GM21447 (cell line): ENCODE results near the gene CUZD1.
A peak's percentile ranks its signal among the peaks of the same experiment; 100 is the strongest.
"Not testable (repeated sequence)": the region's sequence is repeated elsewhere in the genome, so short reads cannot be mapped to it uniquely, and the experiment has no call there.

Experiments
- ATAC-seq: cut with Tn5 transposase; IDR thresholded peaks from one replicate; pipeline ENCODE4 v1.9.1; 2021; ENCODE audit not compliant: unreplicated experiment

The CUZD1 gene, protein sequence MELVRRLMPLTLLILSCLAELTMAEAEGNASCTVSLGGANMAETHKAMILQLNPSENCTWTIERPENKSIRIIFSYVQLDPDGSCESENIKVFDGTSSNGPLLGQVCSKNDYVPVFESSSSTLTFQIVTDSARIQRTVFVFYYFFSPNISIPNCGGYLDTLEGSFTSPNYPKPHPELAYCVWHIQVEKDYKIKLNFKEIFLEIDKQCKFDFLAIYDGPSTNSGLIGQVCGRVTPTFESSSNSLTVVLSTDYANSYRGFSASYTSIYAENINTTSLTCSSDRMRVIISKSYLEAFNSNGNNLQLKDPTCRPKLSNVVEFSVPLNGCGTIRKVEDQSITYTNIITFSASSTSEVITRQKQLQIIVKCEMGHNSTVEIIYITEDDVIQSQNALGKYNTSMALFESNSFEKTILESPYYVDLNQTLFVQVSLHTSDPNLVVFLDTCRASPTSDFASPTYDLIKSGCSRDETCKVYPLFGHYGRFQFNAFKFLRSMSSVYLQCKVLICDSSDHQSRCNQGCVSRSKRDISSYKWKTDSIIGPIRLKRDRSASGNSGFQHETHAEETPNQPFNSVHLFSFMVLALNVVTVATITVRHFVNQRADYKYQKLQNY

DNA sequence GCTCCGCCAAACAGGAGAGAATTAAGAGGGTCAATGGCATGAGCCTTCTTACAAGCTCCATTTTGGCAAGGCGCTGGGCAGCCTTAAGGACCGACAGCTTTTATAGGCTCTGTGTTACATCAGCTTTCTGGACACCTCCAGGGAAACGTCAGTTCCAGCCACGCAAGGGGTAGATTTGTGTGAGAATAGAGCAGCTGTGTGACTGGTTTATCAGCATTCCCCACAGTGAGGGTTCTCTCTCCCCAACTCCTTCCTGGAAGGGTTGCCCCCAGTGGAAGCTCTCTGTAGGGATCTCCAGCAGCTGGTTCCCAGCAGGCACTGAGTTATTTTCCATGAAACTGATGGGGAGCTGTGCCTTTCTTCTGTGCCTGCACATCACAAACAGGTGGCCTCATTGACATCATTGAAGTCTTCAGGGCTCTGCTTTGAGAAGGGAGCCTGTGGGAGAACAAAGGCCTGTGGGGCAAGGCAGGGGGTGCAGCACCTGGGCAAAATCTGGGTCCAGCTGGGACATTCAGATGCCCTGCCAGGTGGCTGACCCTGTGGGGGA lies at the start of gene CUZD1:
CUZD1 (minus strand) TSS at position 75 of the 550 bp plus-strand sequence; CDS start at position 61, 14 bp downstream.
- ATAC-seq: no peak

DNA sequence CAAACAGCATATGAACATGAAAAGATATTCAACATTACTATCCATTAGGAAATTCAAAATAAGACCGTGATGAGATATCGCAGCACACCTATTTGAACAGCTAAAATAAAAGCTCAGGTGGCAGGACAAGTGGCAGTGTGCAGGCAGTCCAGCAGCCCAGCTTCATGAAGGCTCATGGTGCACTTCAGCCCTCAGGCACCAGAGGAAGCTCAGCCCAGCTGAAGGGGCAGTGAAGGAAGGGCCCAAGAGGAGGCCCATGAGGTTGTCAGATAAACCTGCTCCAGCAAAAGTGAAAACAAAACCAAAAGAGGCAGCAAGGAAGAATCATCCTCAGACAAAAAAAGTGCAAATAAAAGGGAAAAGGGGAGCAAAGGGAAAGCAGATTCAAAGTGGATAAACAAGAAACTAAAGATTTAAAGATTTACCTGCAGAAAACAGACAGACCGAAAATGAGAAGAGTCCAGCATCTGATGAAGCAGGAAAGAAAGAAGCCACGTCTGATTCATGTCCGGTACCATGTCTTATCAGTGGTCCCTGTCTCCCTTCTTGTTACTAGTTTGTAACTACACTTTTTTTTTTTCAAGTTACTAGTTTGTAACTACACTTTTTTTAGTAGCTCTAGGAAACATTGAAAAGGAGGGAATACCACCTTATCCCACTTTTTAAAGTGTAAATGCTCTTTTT lies 48.7 kb upstream of the CUZD1 start:
- ATAC-seq: no peak

DNA sequence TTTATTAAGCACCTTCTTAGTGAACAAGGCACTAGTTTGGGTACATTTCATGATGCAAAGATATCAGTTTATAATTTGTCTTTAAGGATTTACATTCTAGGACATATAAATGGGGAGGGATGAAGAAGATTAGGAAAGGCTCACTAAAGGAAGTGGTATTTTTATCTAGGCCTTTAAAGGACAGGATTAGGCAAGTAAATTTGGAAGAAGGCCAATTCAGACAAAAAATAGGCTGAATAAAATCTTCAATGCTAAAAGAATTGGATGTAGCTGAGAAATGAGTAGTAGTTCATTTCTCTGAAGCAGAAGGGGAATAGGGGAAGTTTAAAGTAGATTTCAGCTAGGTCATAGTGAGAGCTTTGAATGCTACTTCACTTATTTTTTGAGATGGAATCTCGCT lies 38.5 kb upstream of the CUZD1 start:
- no peak for ATAC-seq

DNA sequence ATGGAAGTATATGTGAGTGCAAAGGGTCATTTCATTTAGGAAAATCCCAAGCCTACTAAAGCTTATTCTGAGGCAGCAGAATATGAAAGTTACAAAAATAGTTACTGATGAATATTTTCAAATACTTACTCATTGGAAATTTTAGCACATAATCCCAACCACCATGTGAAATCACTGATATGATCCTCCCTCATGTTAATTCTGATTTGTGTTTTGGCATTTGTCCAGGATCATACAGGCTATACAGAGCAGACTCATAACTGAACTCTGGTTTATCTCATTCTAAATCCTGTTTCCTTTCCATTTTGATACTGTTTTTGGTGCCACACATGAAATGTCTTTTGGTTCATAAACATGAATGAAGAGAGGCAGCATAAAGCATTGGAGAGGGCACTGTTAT lies 37.1 kb upstream of the CUZD1 start:
- no peak for ATAC-seq

DNA sequence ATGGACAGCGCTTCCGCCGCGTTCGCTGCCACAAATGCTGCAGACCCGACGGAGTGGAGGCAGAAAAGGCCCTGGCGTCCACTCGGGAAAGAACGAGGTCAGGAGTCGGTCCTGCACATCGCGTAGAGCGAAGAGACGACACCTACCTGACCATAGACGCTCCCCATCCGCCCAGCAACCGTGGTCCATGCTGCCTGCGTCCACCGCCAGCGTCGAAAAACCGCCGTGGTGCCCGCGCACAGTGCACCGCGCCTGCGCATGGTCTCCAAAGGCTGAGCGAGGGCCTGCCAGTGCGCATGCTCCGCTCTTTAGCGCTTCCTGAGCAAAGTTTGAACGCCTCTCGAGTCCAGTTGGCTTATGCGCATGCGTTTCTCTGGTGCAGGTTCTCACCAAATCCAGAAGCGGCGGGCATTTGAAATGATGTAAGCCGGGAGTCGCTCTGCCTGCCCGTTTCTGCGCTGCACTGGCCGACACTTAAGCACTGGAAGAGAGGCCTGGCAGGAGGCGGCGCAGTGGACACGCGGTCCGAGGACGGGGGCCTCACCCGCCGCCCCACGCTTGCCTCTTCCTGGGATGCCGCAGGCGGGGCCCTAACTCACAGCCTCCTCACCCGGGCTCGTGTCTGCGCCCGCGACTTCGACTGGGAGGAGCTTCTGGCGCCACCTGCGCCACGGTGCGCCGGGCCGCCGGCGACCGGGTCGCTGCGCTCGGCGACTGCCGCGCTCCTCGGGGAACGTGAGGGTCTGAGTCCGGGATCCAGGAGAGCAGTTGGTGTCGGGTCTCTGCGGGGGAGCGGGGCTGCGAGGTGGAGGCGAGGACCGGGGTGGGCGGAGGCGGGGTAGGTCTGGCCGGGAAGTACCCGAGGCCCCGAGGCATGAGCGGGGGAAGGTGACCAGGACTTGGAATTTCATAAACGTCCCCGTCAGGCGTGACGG lies 33.9 kb upstream of the CUZD1 start, which contains the start of gene FAM24B:
FAM24B (minus strand) TSS at position 243 of the 935 bp plus-strand sequence. CDS start 29,066 bp downstream, outside the sequence.
- peak; percentile 77 for ATAC-seq

DNA sequence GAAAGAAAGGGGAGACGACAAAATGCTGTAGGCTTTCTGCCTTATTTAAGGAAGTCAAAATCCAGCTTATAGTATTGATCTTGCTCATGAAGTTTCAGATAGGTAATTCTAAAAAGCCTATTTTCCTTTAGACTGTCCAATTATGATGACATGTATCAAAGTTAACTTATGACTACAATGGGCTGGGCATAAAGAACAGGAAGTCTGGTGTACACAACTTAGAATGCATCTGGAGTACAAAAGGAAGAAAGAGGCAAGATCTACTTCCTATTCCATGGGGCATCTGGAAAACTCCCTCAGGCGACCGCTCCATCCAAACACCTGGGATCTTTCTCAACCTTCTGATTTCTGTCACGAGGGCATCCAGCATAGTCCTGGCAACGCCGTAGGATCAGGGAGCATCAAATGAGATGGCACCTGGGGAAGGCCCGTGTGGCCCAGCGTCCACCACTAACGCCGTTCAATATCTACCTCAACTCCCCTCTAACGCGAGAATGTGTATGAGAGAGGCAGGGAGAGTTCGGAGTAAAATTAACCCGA lies 33.2 kb upstream of the CUZD1 start:
- no peak for ATAC-seq

DNA sequence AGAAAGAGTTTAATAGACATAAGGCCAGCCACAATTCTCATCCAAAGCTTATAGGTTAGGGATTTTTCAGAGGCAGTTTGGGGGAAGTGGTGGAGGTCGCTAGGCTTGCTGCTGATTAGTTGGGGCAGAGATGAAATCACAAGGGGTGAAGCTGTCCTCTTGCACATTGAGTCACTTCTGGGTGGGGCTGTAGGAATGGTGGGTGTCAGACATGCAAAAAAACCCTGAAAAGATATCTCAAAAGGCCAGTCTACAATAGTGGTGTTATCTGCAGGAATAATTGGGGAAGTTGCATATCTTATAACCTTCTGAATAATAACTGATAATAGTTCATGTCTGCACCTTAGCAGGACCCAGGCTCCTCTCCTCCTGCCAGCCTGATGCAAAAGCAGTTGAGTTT lies 31.6 kb upstream of the CUZD1 start:
- ATAC-seq: no peak

DNA sequence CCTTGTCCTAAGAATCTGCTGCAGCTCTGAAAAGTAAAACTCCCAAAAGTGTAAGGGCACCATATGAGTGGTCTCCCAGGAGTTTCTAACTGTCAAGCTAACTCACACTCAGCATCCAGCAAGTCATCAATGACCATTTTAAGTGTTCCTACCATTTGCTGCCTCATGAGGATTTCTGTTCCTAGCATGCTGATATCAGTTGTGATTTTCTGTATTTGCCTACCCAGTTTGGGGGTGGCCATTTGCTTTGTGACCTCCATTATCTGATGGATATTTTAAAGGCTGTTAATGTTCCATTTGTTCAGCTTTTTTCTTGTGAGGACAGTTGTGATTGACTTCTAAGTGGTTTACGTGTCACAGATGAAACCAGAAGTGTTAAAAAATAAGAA lies 30.8 kb upstream of the CUZD1 start:
- ATAC-seq: no peak

DNA sequence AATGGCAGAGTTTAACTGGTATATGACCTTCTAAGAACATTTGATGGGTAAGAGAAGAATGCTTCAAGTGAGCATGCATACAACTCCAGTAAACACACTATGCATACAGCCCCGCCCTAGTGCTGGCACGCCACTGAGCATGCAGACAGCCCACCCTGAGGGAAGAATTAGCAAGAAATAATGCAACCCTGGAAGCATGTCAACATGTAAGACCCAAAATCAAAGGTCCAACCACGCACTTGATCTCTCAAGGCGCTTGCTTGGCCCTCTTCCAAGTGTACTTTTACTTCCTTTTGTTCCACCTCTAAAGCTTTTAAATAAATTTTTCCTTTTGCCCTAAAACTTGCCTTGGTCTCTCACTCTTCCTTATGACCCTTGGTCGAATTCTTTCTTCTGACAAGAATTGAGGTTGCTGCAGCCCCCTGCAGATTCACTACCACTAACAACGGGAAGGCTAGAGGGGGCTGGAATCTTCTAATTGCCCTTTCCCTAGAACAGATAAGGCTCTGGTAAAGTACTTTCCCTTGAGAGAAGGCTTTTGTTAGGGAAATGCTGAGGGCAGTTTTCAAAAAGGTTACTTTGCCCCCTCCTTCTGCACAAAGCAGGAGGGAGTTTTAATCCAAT lies 30.3 kb upstream of the CUZD1 start:
- ATAC-seq: no peak

DNA sequence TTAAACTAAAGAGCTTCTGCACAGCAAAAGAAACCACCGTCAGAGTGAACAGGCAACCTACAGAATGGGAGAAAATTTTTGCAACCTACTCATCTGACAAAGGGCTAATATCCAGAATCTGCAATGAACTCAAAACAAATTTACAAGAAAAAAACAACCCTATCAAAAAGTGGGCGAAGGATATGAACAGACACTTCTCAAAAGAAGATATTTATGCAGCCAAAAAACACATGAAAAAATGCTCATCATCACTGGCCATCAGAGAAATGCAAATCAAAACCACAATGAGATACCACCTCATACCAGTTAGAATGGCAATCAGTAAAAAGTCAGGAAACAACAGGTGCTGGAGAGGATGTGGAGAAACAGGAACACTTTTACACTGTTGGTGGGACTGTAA lies 26.3 kb upstream of the CUZD1 start:
- not testable (repeated sequence) for ATAC-seq

DNA sequence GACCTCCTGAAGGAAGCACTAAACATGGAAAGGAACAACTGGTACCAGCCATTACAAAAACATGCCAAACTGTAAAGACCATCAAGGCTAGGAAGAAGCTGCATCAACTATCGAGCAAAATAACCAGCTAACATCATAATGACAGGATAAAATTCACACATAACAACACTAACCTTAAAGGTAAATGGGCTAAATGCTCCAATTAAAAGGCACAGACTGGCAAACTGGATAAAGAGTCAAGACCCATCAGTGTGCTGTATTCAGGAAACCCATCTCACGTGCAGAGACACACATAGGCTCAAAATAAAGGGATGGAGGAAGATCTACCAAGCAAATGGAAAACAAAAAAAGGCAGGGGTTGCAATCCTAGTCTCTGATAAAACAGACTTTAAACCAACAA lies 23.1 kb upstream of the CUZD1 start:
- ATAC-seq: not testable (repeated sequence)

DNA sequence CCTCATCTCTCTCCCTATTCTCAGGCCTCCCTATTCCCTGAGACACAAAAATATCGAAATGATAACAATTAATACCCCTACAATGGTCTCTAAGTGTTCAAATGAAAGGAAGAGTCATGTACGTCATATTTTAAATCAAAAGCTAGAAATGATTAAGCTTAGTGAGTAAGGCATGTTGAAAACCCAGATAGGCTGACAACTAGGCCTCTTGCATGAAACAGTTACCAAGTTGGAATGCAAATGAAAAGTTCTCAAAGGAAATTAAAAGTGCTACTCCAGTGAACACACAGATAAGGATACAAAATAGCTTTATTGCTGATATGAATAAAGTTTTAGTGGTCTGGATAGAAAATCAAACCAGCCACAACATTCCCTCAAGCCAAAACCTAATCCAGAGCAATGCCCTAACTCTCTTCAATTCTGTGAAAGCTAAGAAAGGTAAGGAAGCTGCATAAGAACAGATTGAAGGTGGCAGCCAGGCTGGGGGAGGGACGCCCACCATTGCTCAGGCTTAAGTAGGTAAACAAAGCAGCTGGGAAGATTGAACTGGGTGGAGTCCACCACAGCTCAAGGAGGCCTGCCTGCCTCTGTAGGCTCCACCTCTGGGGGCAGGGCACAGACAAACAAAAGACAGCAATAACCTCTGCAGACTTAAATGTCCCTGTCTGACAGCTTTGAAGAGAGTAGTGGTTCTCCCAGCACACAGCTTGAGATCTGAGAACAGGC lies 21.3 kb upstream of the CUZD1 start:
- not testable (repeated sequence) for ATAC-seq

DNA sequence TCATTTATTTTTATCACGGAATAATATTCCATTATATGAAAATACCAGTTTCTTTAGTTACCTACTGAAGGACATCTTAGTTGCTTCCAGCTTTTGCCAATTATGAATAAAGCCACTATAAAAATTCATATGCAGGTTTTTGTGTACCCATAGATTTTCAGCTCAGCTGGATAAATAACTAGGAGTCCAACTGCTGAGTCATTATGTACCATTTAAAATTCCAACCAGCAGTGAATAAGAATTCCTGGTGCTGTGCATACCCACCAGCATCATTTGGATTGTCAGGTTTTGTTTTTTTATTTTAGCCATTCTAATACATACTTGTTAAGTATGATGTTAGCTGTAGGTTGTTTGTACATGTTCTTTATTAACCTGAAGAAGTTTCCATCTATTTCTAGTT lies 19.2 kb upstream of the CUZD1 start:
- no peak for ATAC-seq

DNA sequence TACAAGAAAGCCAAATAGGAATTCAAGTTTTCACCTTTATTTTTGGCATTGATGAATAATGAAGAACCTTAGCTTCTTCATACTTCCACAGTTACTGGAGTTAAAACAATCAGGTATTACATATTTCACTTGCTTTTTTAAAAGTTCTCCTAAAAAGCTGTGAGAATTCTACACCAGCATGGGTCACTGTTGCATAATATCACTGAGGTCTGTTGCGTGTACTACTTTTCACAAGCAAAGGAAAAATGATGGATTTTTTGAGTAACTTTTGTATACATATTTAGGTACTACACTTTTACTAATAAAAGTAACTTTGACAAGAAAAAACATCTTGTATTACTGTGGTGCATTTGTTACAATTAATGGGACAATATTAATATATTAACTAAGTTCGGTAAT lies 18.5 kb upstream of the CUZD1 start:
- no peak for ATAC-seq

DNA sequence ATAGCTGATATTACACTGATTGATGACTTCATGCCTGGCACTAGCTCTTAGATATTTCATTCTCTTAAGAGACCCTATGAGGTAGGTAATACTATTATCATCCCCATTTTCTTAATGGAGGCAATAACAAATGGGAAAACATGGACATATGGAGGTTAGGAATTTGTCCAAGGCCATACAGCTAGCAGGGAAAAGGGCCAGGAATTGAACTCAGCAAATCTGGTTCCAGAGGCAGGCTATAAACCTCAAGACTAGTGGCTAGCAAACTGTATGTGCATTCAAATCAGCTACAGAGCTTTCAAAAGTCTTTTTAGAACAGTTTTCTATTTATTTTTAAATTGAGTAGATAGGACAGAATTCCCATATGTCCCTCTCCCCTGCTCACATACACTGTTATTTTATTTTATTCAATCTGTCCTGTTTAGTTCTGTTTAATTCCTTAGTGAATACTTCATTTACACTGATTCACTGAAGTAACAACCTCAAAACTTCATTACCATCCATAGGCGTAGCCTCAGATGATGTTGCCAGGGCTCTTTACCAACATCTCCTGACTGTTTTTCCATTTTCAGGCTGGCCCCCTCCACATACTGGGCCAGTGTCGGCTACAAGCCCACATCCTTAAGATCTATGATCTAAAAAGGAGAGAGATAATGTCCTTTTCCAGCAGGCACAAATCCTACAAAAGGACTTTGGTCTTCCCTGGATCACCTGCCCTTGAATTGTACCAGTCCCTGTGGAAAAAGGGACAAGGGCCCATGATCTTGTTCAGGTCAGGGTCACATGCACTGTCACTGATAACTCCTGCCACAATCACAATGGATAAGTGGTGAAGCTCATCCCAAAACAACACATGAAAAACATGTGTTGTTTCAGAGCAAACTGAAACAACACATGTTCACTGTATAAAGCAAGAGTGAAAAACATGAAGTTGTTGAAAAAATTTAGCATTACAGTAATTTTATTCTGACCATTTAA lies 17.8 kb upstream of the CUZD1 start:
- no peak for ATAC-seq

DNA sequence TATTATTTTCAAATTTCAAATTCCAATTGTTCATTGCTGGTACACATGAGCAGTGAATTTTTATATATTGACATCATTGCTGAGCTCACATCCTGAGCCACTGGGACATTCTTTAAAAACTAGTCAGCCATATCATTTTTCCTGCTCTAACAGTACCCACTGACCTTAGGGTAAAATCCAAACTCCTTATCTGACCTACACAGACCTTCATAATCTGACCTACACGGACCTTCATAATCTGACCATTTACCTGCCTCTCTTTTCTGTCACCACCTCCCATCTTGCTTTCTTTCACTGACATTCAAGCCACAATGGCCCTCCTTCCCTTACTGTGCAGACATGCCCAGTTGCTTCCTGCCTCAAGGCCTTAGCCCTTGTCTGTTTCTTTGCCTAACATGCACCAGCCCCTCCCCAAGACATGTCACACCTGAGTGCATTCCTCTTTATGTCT lies 16.1 kb upstream of the CUZD1 start:
- no peak for ATAC-seq

DNA sequence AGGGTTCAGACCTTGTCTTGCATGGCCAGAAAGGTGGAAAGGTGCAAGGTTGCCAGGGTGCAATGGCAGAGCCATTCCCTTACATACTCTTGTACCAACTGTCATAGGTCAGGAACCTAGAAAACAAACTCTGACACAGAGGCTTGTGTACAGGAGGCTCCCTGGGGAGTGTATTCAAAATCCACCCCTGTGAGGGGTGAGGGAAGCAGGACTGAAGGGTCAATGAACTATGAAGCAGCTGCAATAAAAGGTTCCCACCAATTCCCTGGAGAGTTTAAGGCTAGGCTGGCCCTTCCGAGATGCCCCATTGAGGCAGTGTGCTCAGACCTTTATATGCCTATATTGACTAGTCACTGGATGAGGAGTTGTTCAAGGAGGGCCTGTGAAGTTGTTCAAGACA lies 13.9 kb upstream of the CUZD1 start:
- no peak for ATAC-seq

DNA sequence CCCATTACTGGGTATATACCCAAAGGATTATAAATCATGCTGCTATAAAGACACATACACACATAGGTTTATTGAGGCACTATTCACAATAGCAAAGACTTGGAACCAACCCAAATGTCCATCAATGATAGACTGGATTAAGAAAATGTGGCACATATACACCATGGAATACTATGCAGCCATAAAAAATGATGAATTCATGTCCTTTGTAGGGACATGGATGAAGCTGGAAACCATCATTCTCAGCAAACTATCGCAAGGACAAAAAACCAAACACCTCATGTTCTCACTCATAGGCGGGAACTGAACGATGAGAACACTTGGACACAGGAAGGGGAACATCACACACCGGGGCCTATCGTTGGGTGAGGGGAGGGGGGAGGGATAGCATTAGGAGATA lies 12.4 kb upstream of the CUZD1 start:
- not testable (repeated sequence) for ATAC-seq
